ENCODE data around the gene DLX1.
"Not testable (repeated sequence)": the region's sequence is repeated elsewhere in the genome, so short reads cannot be mapped to it uniquely, and the experiment has no call there.

DLX1 gene

DNA sequence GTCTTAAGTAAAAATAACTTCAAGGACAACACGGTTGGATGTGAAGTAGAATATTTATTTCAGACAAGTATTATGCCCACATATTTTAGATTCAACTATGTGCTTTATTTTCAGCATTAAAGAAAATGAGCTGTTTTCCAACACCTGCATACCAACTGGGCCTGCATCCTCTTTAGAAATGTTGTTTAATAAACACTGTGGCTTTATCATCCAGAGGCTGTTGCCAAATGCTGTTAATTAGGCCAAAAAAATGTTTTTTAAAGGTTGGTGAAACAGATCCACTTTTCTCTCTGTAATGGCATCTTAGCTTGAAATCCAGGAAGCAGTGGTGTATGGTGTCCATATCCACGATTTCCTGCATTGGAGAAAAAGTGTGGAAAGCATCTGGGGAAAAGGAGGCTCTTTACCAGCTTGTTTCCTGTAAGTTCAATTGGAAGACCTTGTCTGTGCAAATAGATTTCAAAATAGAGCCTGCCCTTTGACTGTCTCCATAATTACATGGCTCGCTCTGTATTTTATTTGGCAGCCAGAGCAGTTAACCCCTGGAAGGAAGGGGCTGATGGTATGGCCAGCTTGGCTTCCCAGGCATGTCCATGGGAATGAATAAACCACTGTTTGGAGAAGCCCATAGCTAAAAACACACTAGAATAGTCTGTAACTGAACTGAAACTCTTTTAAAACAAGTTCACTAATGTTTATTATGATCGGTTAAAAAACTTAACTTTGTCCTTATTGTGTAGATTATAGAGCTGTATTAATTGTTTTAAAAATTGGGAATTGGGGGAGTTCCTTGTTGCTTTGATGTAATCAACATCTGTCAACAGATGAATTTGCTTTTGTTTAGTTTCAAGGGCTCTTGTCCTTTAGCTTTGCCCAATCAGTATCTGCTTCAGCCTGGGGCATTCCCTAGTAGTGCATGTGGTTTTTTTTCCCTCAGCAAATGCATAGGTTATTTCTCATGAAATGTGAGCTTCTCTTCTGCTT, 33.0 kb upstream of the DLX1 start:
- no peaks in the 10 kb centered on the region for H3K36me3 ChIP-seq (replicated peaks)
- DNase-seq (ENCODE audit: low spot score in 2 of 2): no peak
- in situ Hi-C loops (cut with MboI; ENCODE audit: low sequenced_read_pairs): no loop called here
- peaks cover 9% of the 10 kb centered on the region for H3K4me1 ChIP-seq
- no peaks in the 10 kb centered on the region for H3K27me3 ChIP-seq (ENCODE audit: low read depth)
- no peak overlapping the region for H3K4me3 ChIP-seq
- no peaks in the 10 kb centered on the region for H3K9me3 ChIP-seq

DNA sequence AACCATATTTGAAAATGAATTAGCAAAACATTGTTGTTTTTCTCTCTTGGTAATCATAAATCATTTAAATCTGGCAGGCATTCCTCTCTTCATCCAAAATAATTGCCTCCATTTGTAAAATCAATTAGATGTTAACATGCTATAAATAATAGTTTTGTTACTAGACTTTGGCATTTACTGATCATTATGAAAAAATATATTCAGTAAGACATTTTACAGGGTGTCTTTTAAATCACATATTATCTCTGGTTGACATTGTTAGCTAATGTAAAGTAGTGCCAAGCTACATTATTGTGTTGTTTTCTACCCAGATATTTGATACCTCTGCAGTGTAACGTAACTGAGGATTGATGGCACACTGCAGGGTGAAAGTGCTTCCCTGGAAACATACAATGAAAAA, 31.8 kb upstream of the DLX1 start:
- H3K9me3 ChIP-seq: no peaks in the 10 kb centered on the region
- H3K4me1 ChIP-seq: peaks cover 9% of the 10 kb centered on the region
- no peaks in the 10 kb centered on the region for H3K27me3 ChIP-seq (ENCODE audit: low read depth)
- no peak for DNase-seq (ENCODE audit: low spot score in 2 of 2)
- no peaks in the 10 kb centered on the region for H3K36me3 ChIP-seq (replicated peaks)
- no peak overlapping the region for H3K4me3 ChIP-seq
- in situ Hi-C loops (cut with MboI; ENCODE audit: low sequenced_read_pairs): no loop called here

DNA sequence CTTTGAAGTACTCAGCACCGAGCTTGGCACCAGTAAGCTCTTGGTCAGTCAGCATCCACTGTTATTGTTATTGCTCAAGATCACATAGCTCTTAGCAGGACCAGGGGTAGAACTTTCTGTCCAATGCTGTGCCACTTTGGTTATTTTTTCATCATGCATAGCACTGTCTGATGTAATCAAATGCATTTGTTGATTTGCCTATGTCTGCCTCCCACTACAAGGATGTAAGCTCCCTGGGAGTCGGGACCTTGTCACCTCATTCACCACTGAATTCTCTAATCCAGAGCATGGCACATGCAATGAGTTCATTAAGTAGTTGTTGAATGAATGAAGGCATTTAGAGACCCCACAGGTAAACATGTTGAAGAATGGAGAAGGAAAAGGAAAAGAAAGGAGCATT, 29.0 kb upstream of the DLX1 start:
- H3K9me3 ChIP-seq: no peaks in the 10 kb centered on the region
- in situ Hi-C loops (cut with MboI; ENCODE audit: low sequenced_read_pairs): no loop called here
- peaks cover 10% of the 10 kb centered on the region for H3K4me1 ChIP-seq
- H3K4me3 ChIP-seq: no peak overlapping the region
- H3K27me3 ChIP-seq (ENCODE audit: low read depth): no peaks in the 10 kb centered on the region
- DNase-seq (ENCODE audit: low spot score in 2 of 2): no peak
- H3K36me3 ChIP-seq (replicated peaks): no peaks in the 10 kb centered on the region

- Histone ChIP-seq H3K27me3 (ENCODE audit: low read depth) (no peaks in the 10 kb centered on the region), H3K9me3 (no peaks in the 10 kb centered on the region), H3K4me3 (no peak overlapping the region), H3K4me1 (peaks cover 10% of the 10 kb centered on the region), H3K36me3 (replicated peaks) (no peaks in the 10 kb centered on the region)
- no peak for DNase-seq (ENCODE audit: low spot score in 2 of 2)
- in situ Hi-C loops (cut with MboI; ENCODE audit: low sequenced_read_pairs): no loop called here
These were observed 26.6 kb upstream of the DLX1 start for GRCh38 chr2:172058660-172059059.

GRCh38 chr2:172060118-172060517, 25.2 kb upstream of the DLX1 start:
- peaks cover 10% of the 10 kb centered on the region for H3K4me1 ChIP-seq
- DNase-seq (ENCODE audit: low spot score in 2 of 2); H3K9me3 ChIP-seq; H3K27me3 ChIP-seq (ENCODE audit: low read depth); H3K36me3 ChIP-seq (replicated peaks); H3K4me3 ChIP-seq; in situ Hi-C loops (cut with MboI; ENCODE audit: low sequenced_read_pairs): not testable (repeated sequence)

DNA sequence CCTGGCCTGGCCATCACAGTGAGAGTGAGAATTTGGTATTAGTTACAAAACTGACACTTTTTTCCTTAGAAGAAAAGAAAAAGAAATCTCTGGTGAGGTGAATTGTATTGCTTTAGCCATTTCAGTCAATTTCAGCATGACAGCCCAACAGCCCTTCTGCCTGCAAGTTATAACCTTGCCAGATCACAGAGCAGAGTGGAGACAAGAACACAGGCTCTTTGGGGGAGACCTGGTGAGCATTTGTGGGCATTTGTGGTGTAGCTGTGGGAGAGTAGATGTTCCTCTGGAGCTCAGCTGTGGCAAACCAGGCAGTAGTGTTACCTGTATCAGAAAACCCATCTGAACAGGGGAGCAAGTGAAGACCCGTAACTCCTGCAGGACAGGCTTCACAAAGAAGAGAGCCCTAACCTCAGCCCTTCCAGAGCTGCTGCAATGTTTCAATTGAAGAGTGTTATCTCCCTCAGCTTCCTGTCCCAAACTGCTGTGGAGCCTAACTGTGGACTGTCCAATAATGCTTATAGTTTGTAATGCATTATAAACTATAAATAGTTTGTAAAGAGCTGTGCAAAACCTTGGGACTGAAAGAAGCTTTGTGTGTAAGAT, 22.8 kb upstream of the DLX1 start:
- Histone ChIP-seq H3K36me3 (replicated peaks) (no peaks in the 10 kb centered on the region), H3K27me3 (ENCODE audit: low read depth) (no peaks in the 10 kb centered on the region), H3K4me3 (no peak overlapping the region), H3K4me1 (peaks cover 10% of the 10 kb centered on the region), H3K9me3 (no peaks in the 10 kb centered on the region)
- in situ Hi-C loops (cut with MboI; ENCODE audit: low sequenced_read_pairs): no loop called here
- no peak for DNase-seq (ENCODE audit: low spot score in 2 of 2)

DNA sequence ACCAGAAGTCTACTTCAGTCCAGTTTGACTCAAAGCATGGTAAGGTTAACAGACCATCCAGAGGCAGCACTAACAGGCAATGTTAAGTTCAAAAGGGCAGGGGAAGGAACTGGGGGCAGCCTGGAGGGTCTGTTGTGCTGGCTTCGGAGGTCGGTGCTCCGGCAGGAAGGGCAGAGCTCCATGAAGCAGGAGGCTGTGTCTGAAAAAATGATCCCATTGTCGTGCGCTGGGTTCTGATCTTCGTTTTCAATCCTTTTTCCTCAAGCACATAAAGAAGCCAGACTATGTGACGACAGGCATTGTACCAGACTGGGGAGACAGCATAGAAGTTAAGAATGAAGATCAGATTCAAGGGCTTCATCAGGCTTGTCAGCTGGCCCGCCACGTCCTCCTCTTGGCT, 21.9 kb upstream of the DLX1 start:
- in situ Hi-C loops (cut with MboI; ENCODE audit: low sequenced_read_pairs): no loop called here

GRCh38 chr2:172065111-172065510, 20.2 kb upstream of the DLX1 start:
- no peaks in the 10 kb centered on the region for H3K9me3 ChIP-seq
- H3K4me3 ChIP-seq: no peak overlapping the region
- in situ Hi-C loops (cut with MboI; ENCODE audit: low sequenced_read_pairs): no loop called here
- peaks cover 10% of the 10 kb centered on the region for H3K4me1 ChIP-seq
- no peak for DNase-seq (ENCODE audit: low spot score in 2 of 2)
- no peaks in the 10 kb centered on the region for H3K36me3 ChIP-seq (replicated peaks)
- H3K27me3 ChIP-seq (ENCODE audit: low read depth): no peaks in the 10 kb centered on the region

More for the DNA sequence above, 21.9 kb upstream of the DLX1 start:
- H3K4me1 ChIP-seq: peaks cover 10% of the 10 kb centered on the region
- H3K27me3 ChIP-seq (ENCODE audit: low read depth): no peaks in the 10 kb centered on the region
- no peaks in the 10 kb centered on the region for H3K9me3 ChIP-seq
- no peak for DNase-seq (ENCODE audit: low spot score in 2 of 2)
- no peak overlapping the region for H3K4me3 ChIP-seq
- no peaks in the 10 kb centered on the region for H3K36me3 ChIP-seq (replicated peaks)

- in situ Hi-C loops (cut with MboI; ENCODE audit: low sequenced_read_pairs): no loop called here
These were observed 18.9 kb upstream of the DLX1 start for GRCh38 chr2:172066394-172066886.

GRCh38 chr2:172067905-172068304, 17.4 kb upstream of the DLX1 start:
- H3K27me3 ChIP-seq (ENCODE audit: low read depth); H3K36me3 ChIP-seq (replicated peaks); in situ Hi-C loops (cut with MboI; ENCODE audit: low sequenced_read_pairs); H3K4me3 ChIP-seq; H3K9me3 ChIP-seq; DNase-seq (ENCODE audit: low spot score in 2 of 2): not testable (repeated sequence)
- H3K4me1 ChIP-seq: peaks cover 13% of the 10 kb centered on the region

More at GRCh38 chr2:172066394-172066886, 18.9 kb upstream of the DLX1 start:
- no peaks in the 10 kb centered on the region; the same call in 1 of the 2 replicates for H3K4me1 ChIP-seq
- no peaks in the 10 kb centered on the region for H3K36me3 ChIP-seq (replicated peaks)
- no peaks in the 10 kb centered on the region for H3K27me3 ChIP-seq (ENCODE audit: low read depth)
- no peak for DNase-seq (ENCODE audit: low spot score in 2 of 2)
- no peaks in the 10 kb centered on the region for H3K9me3 ChIP-seq
- H3K4me3 ChIP-seq: no peak overlapping the region

DNA sequence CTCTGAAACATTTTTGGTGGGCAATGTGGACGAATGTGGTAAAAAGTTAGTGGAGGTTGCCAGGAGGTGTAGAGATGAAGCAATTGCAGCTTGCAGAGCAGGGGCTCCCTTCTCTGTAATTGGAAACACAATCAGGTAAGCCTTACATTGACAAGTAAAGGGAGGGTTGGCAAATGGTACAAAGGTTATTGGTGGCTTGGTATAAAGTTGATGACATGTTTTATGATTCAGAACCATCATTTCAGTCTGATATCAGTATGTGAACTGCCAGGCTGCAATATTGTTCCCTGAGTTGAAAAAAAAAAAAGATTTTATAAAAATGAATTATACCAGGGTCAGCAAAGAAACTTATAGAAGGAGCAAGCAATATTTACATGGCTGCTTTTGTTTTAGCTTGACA, 14.4 kb upstream of the DLX1 start:
- no peak overlapping the region for H3K4me3 ChIP-seq
- DNase-seq (ENCODE audit: low spot score in 2 of 2): no peak
- in situ Hi-C loops (cut with MboI; ENCODE audit: low sequenced_read_pairs): no loop called here
- no peaks in the 10 kb centered on the region for H3K36me3 ChIP-seq (replicated peaks)
- no peaks in the 10 kb centered on the region for H3K27me3 ChIP-seq (ENCODE audit: low read depth)
- no peaks in the 10 kb centered on the region for H3K9me3 ChIP-seq
- peaks cover 18% of the 10 kb centered on the region for H3K4me1 ChIP-seq

GRCh38 chr2:172072303-172072702, 13.0 kb upstream of the DLX1 start:
- Histone ChIP-seq H3K4me1 (peaks cover 18% of the 10 kb centered on the region), H3K36me3 (replicated peaks) (no peaks in the 10 kb centered on the region), H3K9me3 (no peaks in the 10 kb centered on the region), H3K4me3 (no peak overlapping the region), H3K27me3 (ENCODE audit: low read depth) (no peaks in the 10 kb centered on the region)
- DNase-seq (ENCODE audit: low spot score in 2 of 2): no peak
- in situ Hi-C loops (cut with MboI; ENCODE audit: low sequenced_read_pairs): no loop called here

GRCh38 chr2:172072706-172073105, 12.6 kb upstream of the DLX1 start:
- Histone ChIP-seq H3K9me3 (no peaks in the 10 kb centered on the region), H3K4me3 (no peak overlapping the region), H3K36me3 (replicated peaks) (no peaks in the 10 kb centered on the region), H3K4me1 (peaks cover 18% of the 10 kb centered on the region), H3K27me3 (ENCODE audit: low read depth) (no peaks in the 10 kb centered on the region)
- DNase-seq (ENCODE audit: low spot score in 2 of 2): no peak
- in situ Hi-C loops (cut with MboI; ENCODE audit: low sequenced_read_pairs): no loop called here

GRCh38 chr2:172073518-172073917, 11.8 kb upstream of the DLX1 start:
- peaks cover 18% of the 10 kb centered on the region for H3K4me1 ChIP-seq
- DNase-seq (ENCODE audit: low spot score in 2 of 2): no peak
- no peaks in the 10 kb centered on the region for H3K9me3 ChIP-seq
- in situ Hi-C loops (cut with MboI; ENCODE audit: low sequenced_read_pairs): no loop called here
- H3K4me3 ChIP-seq: no peak overlapping the region
- H3K36me3 ChIP-seq (replicated peaks): no peaks in the 10 kb centered on the region
- H3K27me3 ChIP-seq (ENCODE audit: low read depth): no peaks in the 10 kb centered on the region
